Sigmoid colon (tissue), 4 donors: Measurements from ENCODE around the gene SEMA3B.

Source experiments
- EP300 ChIP-seq, 4 donors: sonication (generic); formaldehyde crosslinking; IDR thresholded peaks; one replicate each; pipeline ENCODE4 v1.6.1; 2017; ENCODE audit warnings: antibody characterized with exemption in 4 of 4
- POLR2A ChIP-seq, 2 donors: fragments of 450-650 bp; IDR thresholded peaks; one replicate each; pipeline ENCODE4 v1.6.1; 2016; ENCODE audit warnings: antibody characterized with exemption in 2 of 2, mild to moderate bottlenecking in 2 of 2, moderate library complexity in 2 of 2
- POLR2AphosphoS5 ChIP-seq, 4 donors: sonication (generic); formaldehyde crosslinking; IDR thresholded peaks; one replicate each; pipeline ENCODE4 v1.6.1; 2017; ENCODE audit warnings: antibody characterized with exemption in 4 of 4
- TF ChIP-seq, protein P1 (sequence below), 4 experiments: fragments of 450-650 bp in 3 of 4; fragments of 200-600 bp in 1 of 4; IDR thresholded peaks; one replicate each; pipeline ENCODE4 v1.5.1; 2016 to 2019; ENCODE audit warnings: antibody characterized with exemption in 4 of 4, mild to moderate bottlenecking in 3 of 4, moderate library complexity in 2 of 4

DNA sequence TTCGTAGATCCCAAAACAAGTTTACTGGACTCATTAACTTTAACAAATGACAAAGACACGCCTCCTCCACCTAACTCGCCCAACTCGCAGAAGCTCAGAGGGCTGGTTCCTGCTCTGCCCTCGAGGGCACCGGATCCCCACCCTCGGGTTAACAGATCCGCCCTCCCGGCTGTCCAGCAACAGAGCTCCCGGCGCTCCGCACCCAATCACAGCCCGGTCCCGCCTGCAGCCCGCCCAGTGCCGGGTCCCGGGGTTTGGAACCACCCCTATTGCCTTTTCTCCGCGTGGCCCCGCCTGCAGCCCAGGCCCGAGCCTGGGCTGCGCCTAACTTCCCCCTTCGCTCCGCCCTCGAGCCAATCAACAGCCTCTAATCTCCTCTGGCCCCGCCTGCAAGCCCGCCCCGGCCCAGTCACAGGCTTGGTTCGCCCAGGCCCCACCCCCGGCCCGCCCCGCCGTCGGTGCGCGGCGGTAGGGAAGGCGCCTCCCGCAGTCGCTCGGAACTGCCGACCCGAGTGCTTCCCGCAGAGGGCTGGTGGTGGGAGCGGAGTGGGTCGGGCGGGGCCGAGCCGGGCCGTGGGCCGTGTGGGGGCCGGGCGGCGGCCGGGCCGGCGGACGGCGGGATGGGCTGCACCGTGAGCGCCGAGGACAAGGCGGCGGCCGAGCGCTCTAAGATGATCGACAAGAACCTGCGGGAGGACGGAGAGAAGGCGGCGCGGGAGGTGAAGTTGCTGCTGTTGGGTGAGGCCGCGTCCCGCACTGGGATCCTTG is 33.0 kb upstream of the SEMA3B start, which contains the start of gene GNAI2:
- TF ChIP-seq, protein P1, sequence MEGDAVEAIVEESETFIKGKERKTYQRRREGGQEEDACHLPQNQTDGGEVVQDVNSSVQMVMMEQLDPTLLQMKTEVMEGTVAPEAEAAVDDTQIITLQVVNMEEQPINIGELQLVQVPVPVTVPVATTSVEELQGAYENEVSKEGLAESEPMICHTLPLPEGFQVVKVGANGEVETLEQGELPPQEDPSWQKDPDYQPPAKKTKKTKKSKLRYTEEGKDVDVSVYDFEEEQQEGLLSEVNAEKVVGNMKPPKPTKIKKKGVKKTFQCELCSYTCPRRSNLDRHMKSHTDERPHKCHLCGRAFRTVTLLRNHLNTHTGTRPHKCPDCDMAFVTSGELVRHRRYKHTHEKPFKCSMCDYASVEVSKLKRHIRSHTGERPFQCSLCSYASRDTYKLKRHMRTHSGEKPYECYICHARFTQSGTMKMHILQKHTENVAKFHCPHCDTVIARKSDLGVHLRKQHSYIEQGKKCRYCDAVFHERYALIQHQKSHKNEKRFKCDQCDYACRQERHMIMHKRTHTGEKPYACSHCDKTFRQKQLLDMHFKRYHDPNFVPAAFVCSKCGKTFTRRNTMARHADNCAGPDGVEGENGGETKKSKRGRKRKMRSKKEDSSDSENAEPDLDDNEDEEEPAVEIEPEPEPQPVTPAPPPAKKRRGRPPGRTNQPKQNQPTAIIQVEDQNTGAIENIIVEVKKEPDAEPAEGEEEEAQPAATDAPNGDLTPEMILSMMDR (IDR thresholded peaks at IDR 0.05), result no peak
- TF ChIP-seq POLR2AphosphoS5 (IDR thresholded peaks at IDR 0.05) (peak; percentile 94 to 98 (median 97)), POLR2A (IDR thresholded peaks at IDR 0.05) (peak; percentile 30 to 40), EP300 (IDR thresholded peaks at IDR 0.05) (no peak)
